HepG2 (cell line): ENCODE data around the gene RBFOX1. TPM values are rescaled to one million over a fixed set of nuclear protein-coding genes. Genes with fewer than 3 reads are reported as not detected.

Source experiments
- ARHGAP35 ChIP-seq: sonication (generic); formaldehyde crosslinking; IDR thresholded peaks from 2 replicates; pipeline ENCODE4 v1.9.0; 2022; ENCODE audit warnings: mild to moderate bottlenecking, inconsistent platforms, moderate library complexity, missing genetic modification reagents, borderline replicate concordance
- CREB1 ChIP-seq, 2 experiments: fragments of 450-650 bp in 1 of 2; IDR thresholded peaks; 2 replicates each; pipeline ENCODE4 v1.6.1; 2016 to 2017; ENCODE audit warnings: control low read depth in 1 of 2, mild to moderate bottlenecking in 1 of 2, missing compliant biosample characterization in 1 of 2, missing genetic modification characterization in 1 of 2
- DMTF1 ChIP-seq: sonication (generic); formaldehyde crosslinking; IDR thresholded peaks from 2 replicates; pipeline ENCODE4 v1.4.0; 2020; ENCODE audit warnings: mild to moderate bottlenecking, missing genetic modification reagents
- ELF4 ChIP-seq: sonication (generic); formaldehyde crosslinking; IDR thresholded peaks from 2 replicates; pipeline ENCODE4 v1.5.0; 2020; ENCODE audit warnings: missing genetic modification reagents, mild to moderate bottlenecking, moderate library complexity, borderline replicate concordance
- HNF4A ChIP-seq: sonication (generic); formaldehyde crosslinking; IDR thresholded peaks from 2 replicates; pipeline ENCODE4 v1.4.0; 2020; ENCODE audit warnings: missing genetic modification reagents
- MAF1 ChIP-seq: sonication (generic); formaldehyde crosslinking; IDR thresholded peaks from 2 replicates; pipeline ENCODE4 v1.5.0; 2020; ENCODE audit warnings: missing genetic modification reagents, borderline replicate concordance
- TRIM22 ChIP-seq: fragments of 450-650 bp; IDR thresholded peaks from 2 replicates; pipeline ENCODE4 v1.6.1; 2017
- ZHX1 ChIP-seq: sonication (generic); formaldehyde crosslinking; IDR thresholded peaks from 2 replicates; pipeline ENCODE4 v1.8.1; 2022; ENCODE audit warnings: low read depth, mild to moderate bottlenecking, missing genetic modification reagents
- ZNF34 ChIP-seq: sonication (generic); formaldehyde crosslinking; IDR thresholded peaks from 2 replicates; pipeline ENCODE4 v1.4.0; 2020; ENCODE audit warnings: mild to moderate bottlenecking, missing genetic modification reagents, borderline replicate concordance
- ZNF451 ChIP-seq: sonication (generic); formaldehyde crosslinking; IDR thresholded peaks from 2 replicates; pipeline ENCODE4 v1.5.0; 2020; ENCODE audit warnings: mild to moderate bottlenecking, missing genetic modification reagents
- ZNF644 ChIP-seq: IDR thresholded peaks from 2 replicates; pipeline ENCODE4 v1.6.1; 2016; ENCODE audit warnings: low read depth
- polyA plus RNA-seq, 8 experiments: library from polyadenylated mRNA; depleted of rRNA in 3 of 8; stranded (reverse) in 7 of 8; unstranded in 1 of 8; fragments of >200 nt; fragmentation: Illumina TruSeq in 4 of 8; extraction: Trizol in 4 of 8; gene quantifications; 2 replicates each; pipeline versions ENCODE4 v1.2.1 to v1.2.3, GENCODE V29; 2011 to 2016; ENCODE audit warnings: low read depth in 4 of 8, missing spikeins in 1 of 8, mixed read lengths in 1 of 8; ENCODE audit not compliant: insufficient read depth in 1 of 8
- total RNA-seq, 5 experiments: library from RNA; depleted of rRNA; stranded (reverse); fragments of >200 nt; fragmentation: Illumina TruSeq; extraction: Trizol; gene quantifications; 2 replicates each; pipeline ENCODE4 v1.2.3, GENCODE V29; 2016; ENCODE audit warnings: low read depth in 1 of 5

The RBFOX1 gene
- total and polyA plus RNA-seq, 2 of the 13 experiments (the other 11 are each of a cell fraction or from before 2014, with no cell fraction given) = not detected

- no peak for TF ChIP-seq ZHX1 (CRISPR knock-in tag)
- no peak for TF ChIP-seq ZNF34 (CRISPR knock-in tag)
- no peak for TF ChIP-seq ZNF451 (CRISPR knock-in tag)
- peak; percentile 78; the same call in 1 of the 2 replicates for TF ChIP-seq TRIM22
- TF ChIP-seq HNF4A (CRISPR knock-in tag) = no peak
- TF ChIP-seq MAF1 (CRISPR knock-in tag) = no peak
- no peak for TF ChIP-seq CREB1 (IDR thresholded peaks at IDR 0.05)
- TF ChIP-seq CREB1 (CRISPR knock-in tag; IDR thresholded peaks at IDR 0.05) = no peak
- no peak for TF ChIP-seq ZNF644
- TF ChIP-seq ELF4 (CRISPR knock-in tag) = no peak
- no peak for TF ChIP-seq ARHGAP35 (CRISPR knock-in tag)
- TF ChIP-seq DMTF1 (CRISPR knock-in tag) = no peak
Measured at GRCh38 chr16:7362231-7362630, 29.6 kb downstream of the RBFOX1 start (continued).
